HepG2 (cell line): Measurements from ENCODE around the gene OTOP2. TPM values are rescaled to one million over a fixed set of nuclear protein-coding genes. Genes with fewer than 3 reads are reported as not detected.

Experiments used
- ATF3 ChIP-seq: sonication (generic); formaldehyde crosslinking; IDR thresholded peaks from 2 replicates; pipeline ENCODE4 v1.4.0; 2020; ENCODE audit warnings: missing genetic modification reagents
- BATF2 ChIP-seq: sonication (generic); formaldehyde crosslinking; IDR thresholded peaks from 2 replicates; pipeline ENCODE4 v1.8.0; 2022; ENCODE audit warnings: mild to moderate bottlenecking, missing genetic modification reagents, moderate library complexity
- GZF1 ChIP-seq: sonication (generic); formaldehyde crosslinking; IDR thresholded peaks from 2 replicates; pipeline ENCODE4 v1.5.1; 2020; ENCODE audit warnings: mild to moderate bottlenecking, missing genetic modification reagents
- IKZF5 ChIP-seq: IDR thresholded peaks from 2 replicates; pipeline ENCODE4 v1.6.1; 2018; ENCODE audit warnings: missing genetic modification reagents, mild to moderate bottlenecking, missing compliant biosample characterization
- MEIS2 ChIP-seq: sonication (generic); formaldehyde crosslinking; IDR thresholded peaks from 2 replicates; pipeline ENCODE4 v1.9.0; 2021; ENCODE audit warnings: mild to moderate bottlenecking, missing genetic modification reagents
- PLSCR1 ChIP-seq: sonication (generic); formaldehyde crosslinking; IDR thresholded peaks from 2 replicates; pipeline ENCODE4 v1.5.0; 2020; ENCODE audit warnings: missing genetic modification reagents, mild to moderate bottlenecking, borderline replicate concordance
- POGZ ChIP-seq: sonication (generic); formaldehyde crosslinking; IDR thresholded peaks from 2 replicates; pipeline ENCODE4 v1.4.0; 2020; ENCODE audit warnings: mild to moderate bottlenecking, missing genetic modification reagents
- PRMT3 ChIP-seq: sonication (generic); formaldehyde crosslinking; IDR thresholded peaks from 2 replicates; pipeline ENCODE4 v1.8.1; 2022; ENCODE audit warnings: low read depth, mild to moderate bottlenecking, moderate library complexity, missing genetic modification reagents, borderline replicate concordance
- RNF2 ChIP-seq: fragments of 450-650 bp; conservative IDR thresholded peaks from 2 replicates; pipeline ENCODE4 v1.6.1; 2016; ENCODE audit warnings: low read depth
- TBX2 ChIP-seq: sonication (generic); formaldehyde crosslinking; IDR thresholded peaks from 2 replicates; pipeline ENCODE4 v1.5.0; 2020; ENCODE audit warnings: missing genetic modification reagents, mild to moderate bottlenecking, borderline replicate concordance
- TFDP1 ChIP-seq: IDR thresholded peaks from 2 replicates; pipeline ENCODE4 v1.6.1; 2016; ENCODE audit warnings: missing compliant biosample characterization, missing genetic modification reagents, borderline replicate concordance
- ZNF337 ChIP-seq: sonication (generic); formaldehyde crosslinking; IDR thresholded peaks from 2 replicates; pipeline ENCODE4 v1.5.1; 2020; ENCODE audit warnings: missing genetic modification reagents, low read depth, mild to moderate bottlenecking, borderline replicate concordance
- ZNF33A ChIP-seq: sonication (generic); formaldehyde crosslinking; IDR thresholded peaks from 2 replicates; pipeline ENCODE4 v1.5.1; 2020; ENCODE audit warnings: missing genetic modification reagents, mild to moderate bottlenecking, moderate library complexity, borderline replicate concordance
- ZNF367 ChIP-seq: sonication (generic); formaldehyde crosslinking; IDR thresholded peaks from 2 replicates; pipeline ENCODE4 v1.4.0; 2020; ENCODE audit warnings: missing genetic modification reagents, borderline replicate concordance
- ZNF574 ChIP-seq: sonication (generic); formaldehyde crosslinking; IDR thresholded peaks from 2 replicates; pipeline ENCODE4 v1.4.0; 2020; ENCODE audit warnings: missing genetic modification reagents
- ZNF749 ChIP-seq: sonication (generic); formaldehyde crosslinking; IDR thresholded peaks from 2 replicates; pipeline ENCODE4 v1.8.0; 2022; ENCODE audit warnings: mild to moderate bottlenecking, missing genetic modification reagents, moderate library complexity, borderline replicate concordance
- ZNF781 ChIP-seq: sonication (generic); formaldehyde crosslinking; IDR thresholded peaks from 2 replicates; pipeline ENCODE4 v1.5.1; 2020; ENCODE audit warnings: borderline replicate concordance, mild to moderate bottlenecking, missing genetic modification reagents; ENCODE audit errors: not compliant biosample characterization
- ZNF83 ChIP-seq: sonication (generic); formaldehyde crosslinking; IDR thresholded peaks from 2 replicates; pipeline ENCODE4 v1.4.0; 2020; ENCODE audit warnings: missing genetic modification reagents, mild to moderate bottlenecking, borderline replicate concordance
- polyA plus RNA-seq, 8 experiments: library from polyadenylated mRNA; depleted of rRNA in 3 of 8; stranded (reverse) in 7 of 8; unstranded in 1 of 8; fragments of >200 nt; fragmentation: Illumina TruSeq in 4 of 8; extraction: Trizol in 4 of 8; gene quantifications; 2 replicates each; pipeline versions ENCODE4 v1.2.1 to v1.2.3, GENCODE V29; 2011 to 2016; ENCODE audit warnings: low read depth in 4 of 8, missing spikeins in 1 of 8, mixed read lengths in 1 of 8; ENCODE audit not compliant: insufficient read depth in 1 of 8
- total RNA-seq, 5 experiments: library from RNA; depleted of rRNA; stranded (reverse); fragments of >200 nt; fragmentation: Illumina TruSeq; extraction: Trizol; gene quantifications; 2 replicates each; pipeline ENCODE4 v1.2.3, GENCODE V29; 2016; ENCODE audit warnings: low read depth in 1 of 5

The OTOP2 gene
- total and polyA plus RNA-seq, 2 of the 13 experiments (the other 11 are each of a cell fraction or from before 2014, with no cell fraction given), result not detected

GRCh38 chr17:74981979-74982662 is 58.0 kb downstream of the OTOP2 start (continued):
- TF ChIP-seq BATF2 (CRISPR knock-in tag), result peak; percentile 73; the same call in 1 of the 2 replicates
- TF ChIP-seq POGZ (CRISPR knock-in tag), result peak; percentile 79; the same call in 1 of the 2 replicates
- TF ChIP-seq ZNF83 (CRISPR knock-in tag), result 0 out of 2 replicates have a peak, but pooled peaks have one; percentile 57
- TF ChIP-seq ZNF749 (CRISPR knock-in tag), result peak; percentile 86
- no peak for TF ChIP-seq GZF1 (CRISPR knock-in tag)
- peak; percentile 72 for TF ChIP-seq IKZF5 (CRISPR knock-in tag)
- no peak; the same call in 1 of the 2 replicates for TF ChIP-seq PRMT3
- peak; percentile 81; the same call in 1 of the 2 replicates for TF ChIP-seq ATF3 (CRISPR knock-in tag)
- TF ChIP-seq ZNF574 (CRISPR knock-in tag), result peak; percentile 89
- peak; percentile 86; the same call in 1 of the 2 replicates for TF ChIP-seq ZNF337 (CRISPR knock-in tag)
- no peak; the same call in 1 of the 2 replicates for TF ChIP-seq ZNF367
- TF ChIP-seq ZNF33A, result 0 out of 2 replicates have a peak, but pooled peaks have one; percentile 22
- TF ChIP-seq RNF2, result peak; percentile 88; the same call in 1 of the 2 replicates
- TF ChIP-seq MEIS2 (CRISPR knock-in tag), result peak; percentile 64; the same call in 1 of the 2 replicates
- peak; percentile 97 for TF ChIP-seq TFDP1 (CRISPR knock-in tag)
- no peak for TF ChIP-seq PLSCR1 (CRISPR knock-in tag)
- TF ChIP-seq TBX2 (CRISPR knock-in tag), result peak; percentile 89
- TF ChIP-seq ZNF781 (CRISPR knock-in tag), result peak; percentile 83
